Mammary epithelial cell (primary cell): ENCODE measurements around the gene METTL25.

Experiments
- EZH2 ChIP-seq: IDR thresholded peaks from 2 replicates; pipeline ENCODE4 v1.6.1; 2012; ENCODE audit warnings: low read length, inconsistent platforms, borderline replicate concordance
- TF ChIP-seq, protein P1 (sequence below), 2 donors: IDR thresholded peaks in 1 of 2; conservative IDR thresholded peaks in 1 of 2; 2 replicates each; pipeline ENCODE4 v1.5.1; 2011 to 2012; ENCODE audit warnings: inconsistent platforms in 2 of 2, low read length in 2 of 2, mild to moderate bottlenecking in 2 of 2, control low read depth in 1 of 2, low read depth in 1 of 2; ENCODE audit not compliant: insufficient read depth in 1 of 2; ENCODE audit errors: extremely low read depth in 1 of 2

DNA sequence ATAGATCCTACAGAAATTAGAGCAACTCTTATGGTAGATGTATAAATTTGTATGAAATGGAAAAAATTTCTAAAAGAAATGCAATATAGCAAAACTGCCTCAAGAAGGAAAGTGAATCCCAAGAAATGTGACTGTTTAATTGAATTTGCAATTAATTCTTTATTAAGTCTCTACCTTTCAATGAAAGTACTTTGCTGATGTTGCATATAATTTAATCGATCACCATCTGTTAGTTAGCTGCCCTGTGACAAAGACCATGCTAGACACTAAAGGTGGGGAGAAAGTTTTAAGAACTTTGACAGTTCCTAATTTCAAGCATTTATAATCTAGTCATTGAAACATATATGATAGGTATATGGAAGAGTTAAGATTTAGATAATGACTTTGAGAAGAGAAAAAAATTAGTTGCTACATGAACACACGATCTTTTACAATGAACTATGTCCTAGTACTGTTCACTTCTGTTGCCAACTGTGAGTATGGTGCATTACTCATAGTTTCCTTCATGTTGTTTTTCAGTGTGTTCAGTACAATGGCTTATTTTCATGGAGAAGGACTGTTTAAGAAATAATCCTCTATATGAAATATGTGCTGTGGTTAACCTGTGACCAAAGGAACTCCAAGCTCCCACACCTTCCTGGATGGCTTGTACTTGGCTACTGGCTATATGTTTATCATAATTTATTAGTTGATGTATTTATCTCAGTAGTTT is 128.4 kb downstream of the METTL25 start:
- TF ChIP-seq, protein P1, sequence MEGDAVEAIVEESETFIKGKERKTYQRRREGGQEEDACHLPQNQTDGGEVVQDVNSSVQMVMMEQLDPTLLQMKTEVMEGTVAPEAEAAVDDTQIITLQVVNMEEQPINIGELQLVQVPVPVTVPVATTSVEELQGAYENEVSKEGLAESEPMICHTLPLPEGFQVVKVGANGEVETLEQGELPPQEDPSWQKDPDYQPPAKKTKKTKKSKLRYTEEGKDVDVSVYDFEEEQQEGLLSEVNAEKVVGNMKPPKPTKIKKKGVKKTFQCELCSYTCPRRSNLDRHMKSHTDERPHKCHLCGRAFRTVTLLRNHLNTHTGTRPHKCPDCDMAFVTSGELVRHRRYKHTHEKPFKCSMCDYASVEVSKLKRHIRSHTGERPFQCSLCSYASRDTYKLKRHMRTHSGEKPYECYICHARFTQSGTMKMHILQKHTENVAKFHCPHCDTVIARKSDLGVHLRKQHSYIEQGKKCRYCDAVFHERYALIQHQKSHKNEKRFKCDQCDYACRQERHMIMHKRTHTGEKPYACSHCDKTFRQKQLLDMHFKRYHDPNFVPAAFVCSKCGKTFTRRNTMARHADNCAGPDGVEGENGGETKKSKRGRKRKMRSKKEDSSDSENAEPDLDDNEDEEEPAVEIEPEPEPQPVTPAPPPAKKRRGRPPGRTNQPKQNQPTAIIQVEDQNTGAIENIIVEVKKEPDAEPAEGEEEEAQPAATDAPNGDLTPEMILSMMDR (conservative IDR thresholded peaks at IDR 0.05 in 1 of 2, IDR thresholded peaks at IDR 0.05 in 1 of 2; ENCODE audit: extremely low read depth in 1 of 2, insufficient read depth in 1 of 2, low read depth in 1 of 2, low read length in 2 of 2), result no peak
- no peak for TF ChIP-seq EZH2
